OCI-LY7 (cell line): ENCODE data around the gene TMEM144.

ENCODE experiments used
- CTCF ChIP-seq: fragments of 200-600 bp; sonication (generic); conservative IDR thresholded peaks from 2 replicates; pipeline ENCODE4 v1.5.1; 2014; ENCODE audit warnings: mild to moderate bottlenecking, antibody characterized with exemption, low read length, moderate library complexity, mixed read lengths
- EZH2phosphoT487 ChIP-seq: fragments of 200-600 bp; sonication (generic); IDR thresholded peaks from 2 replicates; pipeline ENCODE4 v1.6.1; 2018; ENCODE audit warnings: low read depth, borderline replicate concordance, mild to moderate bottlenecking, mixed run types, antibody characterized with exemption, low read length, moderate library complexity, mixed read lengths

- TF ChIP-seq CTCF (no peak), EZH2phosphoT487 (no peak)
These were observed 19.5 kb downstream of the TMEM144 start for GRCh38 chr4:158229768-158230167.
